NCI-H345 treated with DMSO at 0.1 percent for 48 hours (cell line): ENCODE results near the gene SEPTIN5.
A peak's percentile ranks its signal among the peaks of the same experiment; 100 is the strongest.
"Not testable (repeated sequence)": the region's sequence is repeated elsewhere in the genome, so short reads cannot be mapped to it uniquely, and the experiment has no call there.

ENCODE experiments used
- DNase-seq: peaks from one replicate; lab custom pipeline; 2025; ENCODE audit not compliant: unreplicated experiment; lab: John Stamatoyannopoulos, UW

The SEPTIN5 gene

GRCh38 chr22:19680911-19681862 lies 33.1 kb upstream of the SEPTIN5 start:
- DNase-seq = no peak

- no peak for DNase-seq
Observed at GRCh38 chr22:19681863-19682245, 32.4 kb upstream of the SEPTIN5 start.

DNA sequence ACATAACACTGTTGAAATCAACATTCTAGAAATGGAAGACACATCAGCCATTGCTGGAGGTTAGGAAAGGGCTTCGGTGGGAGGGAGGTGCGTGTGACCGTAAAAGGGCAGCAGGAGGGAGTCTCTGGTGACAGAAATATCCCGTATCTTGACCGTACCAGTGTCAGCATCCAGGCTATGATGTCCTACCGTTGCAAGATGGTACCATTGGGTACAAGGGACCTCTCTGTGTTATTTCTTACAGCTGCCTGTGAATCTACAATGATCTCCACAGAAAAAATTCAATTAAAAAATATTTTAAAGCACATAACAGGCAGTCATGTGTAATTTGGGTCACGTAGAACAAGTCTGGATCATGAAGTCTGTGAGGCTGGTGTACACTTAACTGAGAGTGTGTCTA lies 27.4 kb upstream of the SEPTIN5 start:
- no peak for DNase-seq

- peak; percentile 24 for DNase-seq
Observed at GRCh38 chr22:19687561-19688300, 26.6 kb upstream of the SEPTIN5 start.

DNA sequence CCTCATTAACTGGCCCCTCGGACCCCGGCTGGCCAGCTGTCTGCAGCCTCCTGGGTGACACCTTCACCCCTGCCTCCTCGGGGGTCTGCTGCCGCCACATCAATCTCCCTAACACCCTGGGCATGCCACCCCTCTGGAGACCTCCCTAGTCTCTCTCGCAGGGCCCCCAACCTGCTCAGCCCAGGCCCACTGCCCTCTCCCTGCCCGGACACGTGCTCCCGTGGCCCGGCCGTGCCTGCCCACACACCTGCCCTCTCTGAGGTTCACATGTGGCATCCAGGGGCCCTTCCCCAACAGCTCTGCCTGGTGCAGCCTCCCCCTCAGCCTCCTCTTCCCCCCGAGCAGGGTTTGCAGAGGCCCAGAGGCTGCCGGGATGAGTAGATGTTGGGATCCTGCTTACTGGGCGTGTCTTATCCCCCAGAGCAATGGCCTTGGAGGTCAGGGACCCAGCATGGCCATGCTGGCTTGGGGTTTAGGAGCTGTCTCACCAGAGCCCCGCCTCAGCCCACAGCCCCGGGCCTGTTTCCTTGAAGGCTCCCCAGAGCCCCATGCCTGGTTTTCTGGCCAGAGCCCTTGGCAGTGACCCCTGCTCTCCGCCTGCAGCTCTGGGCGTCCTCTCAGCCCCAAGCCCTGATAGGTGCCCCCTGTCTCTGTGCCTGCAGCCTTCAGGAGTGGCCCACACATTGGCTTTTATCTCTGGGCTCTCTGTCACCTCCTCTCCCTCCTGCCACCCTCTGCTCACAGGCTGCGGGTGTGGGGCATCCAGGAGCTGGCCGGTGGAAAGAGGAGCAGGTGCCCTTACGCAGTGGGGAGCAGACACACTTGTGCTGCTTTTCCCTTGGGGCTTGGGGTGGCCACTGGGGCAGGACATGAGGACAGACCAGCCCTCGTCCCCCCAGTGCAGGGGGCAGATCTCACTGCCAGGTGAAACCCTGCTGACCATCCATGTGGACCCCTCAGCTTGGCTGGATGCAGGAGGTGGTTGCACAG lies 25.7 kb upstream of the SEPTIN5 start:
- DNase-seq = no peak

DNA sequence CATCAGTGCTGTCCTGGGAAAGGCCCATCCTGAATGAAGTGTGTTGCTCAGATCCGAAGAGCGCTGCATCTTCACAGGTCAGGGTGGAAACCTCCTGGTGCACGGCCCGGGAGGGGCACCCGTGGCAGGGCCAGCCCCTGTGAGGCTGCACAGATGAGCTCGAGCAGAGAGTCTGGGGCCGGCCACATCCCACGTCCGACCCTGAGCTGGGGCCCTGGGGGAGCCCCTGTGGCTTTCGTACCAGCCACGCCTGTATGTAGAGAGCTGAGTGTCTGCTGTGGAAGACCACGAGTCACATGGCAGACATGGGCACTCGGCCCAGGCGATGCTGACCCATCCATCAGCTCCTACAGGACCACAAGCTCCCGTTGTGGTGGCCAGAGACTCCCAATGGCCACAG lies 24.9 kb upstream of the SEPTIN5 start:
- DNase-seq = no peak

GRCh38 chr22:19691007-19691720 lies 23.1 kb upstream of the SEPTIN5 start:
- no peak for DNase-seq

DNA sequence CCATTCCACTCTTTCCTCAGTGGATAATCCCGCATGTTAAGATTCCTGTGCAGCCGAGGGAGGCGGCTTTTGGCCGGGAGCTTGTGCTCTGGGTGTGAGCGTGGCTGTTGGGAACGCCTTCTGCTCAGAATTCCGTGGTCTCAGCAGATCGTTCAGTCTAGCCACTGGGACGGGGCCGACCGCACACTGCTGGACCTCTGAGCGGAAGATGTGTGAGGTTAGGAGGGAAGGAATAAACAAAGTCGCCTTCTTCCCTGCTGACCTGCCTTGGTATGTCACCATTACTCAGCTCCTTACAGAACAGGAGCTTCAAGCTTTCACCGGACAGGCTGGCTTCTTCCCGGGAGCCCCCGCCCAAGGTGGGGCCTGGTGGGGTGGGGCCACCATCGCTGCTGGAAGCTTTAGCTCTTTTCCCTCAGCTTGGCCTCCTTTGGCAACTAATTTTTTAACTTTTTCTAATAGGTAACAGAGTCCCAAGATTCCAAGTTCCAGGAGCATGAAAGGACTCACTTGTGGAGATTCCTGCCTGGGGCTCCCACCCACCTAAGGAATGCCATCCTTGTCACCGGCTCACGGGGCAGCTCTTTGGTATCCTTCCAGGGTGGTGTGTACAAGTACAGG lies 22.5 kb upstream of the SEPTIN5 start:
- no peak for DNase-seq

- DNase-seq = no peak
Observed at GRCh38 chr22:19693581-19693980, 20.7 kb upstream of the SEPTIN5 start.

DNA sequence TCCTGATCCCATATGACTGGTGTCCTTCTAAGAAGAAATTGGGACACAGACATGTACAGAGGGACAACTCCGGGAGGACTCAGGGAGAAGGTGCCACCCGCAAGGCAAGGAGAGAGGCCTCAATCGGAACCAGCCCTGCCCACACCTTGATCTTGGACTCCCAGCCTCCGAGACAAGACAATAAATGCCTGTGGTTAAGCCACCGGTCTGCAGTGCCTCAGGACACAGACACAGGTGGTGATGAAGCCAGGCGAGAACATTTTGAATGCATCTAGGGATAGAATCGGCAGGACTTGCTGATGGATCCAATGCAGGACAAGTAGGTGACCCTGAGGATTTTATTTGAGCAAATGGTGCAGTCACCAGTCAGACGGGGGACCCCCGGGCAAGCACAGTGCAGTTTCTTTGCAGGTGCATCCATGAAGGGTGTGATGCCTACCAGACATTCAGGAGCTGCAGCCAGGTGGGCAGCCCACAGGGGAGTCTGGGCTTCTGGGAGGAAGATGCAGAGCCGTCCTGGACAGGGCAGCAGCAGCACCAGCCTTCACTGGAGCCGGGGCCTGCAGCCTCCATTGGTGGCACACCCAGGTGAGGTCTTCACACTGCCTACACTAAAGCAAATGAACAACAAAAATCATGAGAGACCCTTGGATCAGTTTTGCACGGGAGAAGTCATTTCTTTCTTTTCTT lies 20.2 kb upstream of the SEPTIN5 start:
- no peak for DNase-seq

DNA sequence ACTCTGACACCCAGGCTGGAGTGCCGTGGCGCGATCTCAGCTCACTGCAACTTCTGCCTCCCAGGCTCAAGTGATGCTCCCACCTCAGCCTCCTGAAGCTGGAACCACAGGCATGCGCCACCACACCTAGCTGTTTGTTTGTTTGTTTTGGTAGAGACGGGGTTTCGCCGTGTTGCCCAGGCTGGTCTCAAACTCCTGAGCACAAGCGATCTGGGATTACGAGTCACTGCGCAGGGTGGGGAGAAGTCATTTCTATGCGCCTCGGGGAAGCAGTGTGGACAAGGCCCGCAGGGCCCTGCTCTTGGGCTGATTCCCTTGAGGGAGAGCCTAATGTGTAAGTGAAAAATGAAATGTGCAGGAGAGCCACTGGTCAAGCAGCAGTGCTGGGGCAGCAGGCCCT lies 19.6 kb upstream of the SEPTIN5 start:
- DNase-seq = no peak

GRCh38 chr22:19696504-19697276 lies 17.6 kb upstream of the SEPTIN5 start:
- DNase-seq = no peak

GRCh38 chr22:19697871-19698270 lies 16.4 kb upstream of the SEPTIN5 start:
- not testable (repeated sequence) for DNase-seq

GRCh38 chr22:19700790-19701419 lies 13.4 kb upstream of the SEPTIN5 start:
- DNase-seq = no peak

DNA sequence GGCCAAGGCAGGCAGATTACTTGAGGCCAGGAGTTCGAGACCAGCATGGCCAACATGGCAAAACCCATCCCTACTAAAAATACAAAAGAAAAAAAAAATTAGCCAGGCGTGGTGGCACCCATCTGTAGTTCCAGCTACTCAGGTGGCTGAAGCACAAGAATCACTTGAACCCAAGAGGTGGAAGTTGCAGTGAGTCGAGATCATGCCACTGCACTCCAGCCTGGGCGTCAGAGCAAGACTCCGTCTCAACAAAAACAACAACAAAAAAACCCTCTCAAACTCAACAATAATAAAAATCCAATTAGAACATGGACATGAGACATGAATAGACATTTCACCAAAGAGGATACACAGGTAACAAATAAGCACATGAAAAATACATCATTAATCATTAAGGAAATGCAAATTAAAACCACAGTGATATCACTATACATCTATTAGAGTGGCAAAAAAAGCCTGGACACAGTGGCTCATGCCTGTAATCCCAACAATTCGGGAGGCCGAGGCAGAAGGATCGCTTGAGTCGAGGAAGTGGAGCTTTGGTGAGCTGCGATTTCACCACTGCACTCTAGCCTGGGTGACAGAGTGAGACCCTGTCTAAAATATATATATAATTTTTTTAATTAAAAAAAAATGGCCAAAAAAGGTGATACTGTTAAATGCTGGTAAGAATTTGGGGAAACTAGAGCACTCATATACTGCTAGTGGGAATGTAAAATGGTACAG lies 12.7 kb upstream of the SEPTIN5 start:
- no peak for DNase-seq

GRCh38 chr22:19703869-19704268 lies 10.4 kb upstream of the SEPTIN5 start:
- no peak for DNase-seq

DNA sequence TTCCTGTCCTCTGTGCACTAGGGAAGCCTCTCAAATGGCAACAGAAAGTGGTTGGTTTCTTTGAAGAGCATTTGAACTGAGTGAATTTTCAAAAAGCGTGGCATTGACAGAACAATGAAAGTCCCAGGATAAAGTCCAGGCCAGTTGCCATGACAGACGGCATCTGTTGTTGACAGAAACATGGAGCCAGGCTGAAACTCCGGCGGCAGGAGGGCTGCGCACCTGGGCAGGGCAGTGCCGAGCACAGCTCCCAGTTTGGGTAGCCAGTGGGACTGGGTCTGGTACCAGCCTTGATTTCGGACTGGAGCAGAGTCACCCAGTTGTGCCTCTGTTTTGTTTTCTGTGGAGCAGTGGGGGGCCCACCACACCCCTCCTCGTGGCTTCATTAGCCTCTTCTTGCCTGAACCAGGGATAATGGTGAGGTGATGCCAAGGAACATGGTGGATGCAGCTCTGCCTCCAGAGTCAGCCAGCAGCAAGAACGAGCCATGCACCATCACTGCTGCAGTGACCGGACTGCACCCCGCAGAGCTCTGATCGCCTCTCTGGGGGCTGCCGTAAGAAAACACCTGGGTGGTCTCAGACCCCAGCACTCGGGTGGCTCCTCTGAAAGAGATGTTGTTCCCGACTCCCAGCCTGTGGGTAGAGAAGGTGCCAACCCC lies 9.8 kb upstream of the SEPTIN5 start:
- DNase-seq = peak; percentile 32
